AG09309 (cell line): ENCODE results near the gene NEK7.

Experiments used
- DNase-seq: peaks from one replicate; pipeline ENCODE4 v3.0.0-alpha.2; 2010; ENCODE audit warnings: low read depth
- H3K4me3 ChIP-seq: 2 replicates; pipeline ENCODE4 v1.5.1; 2011; ENCODE audit warnings: mild to moderate bottlenecking, low read depth, low read length, moderate library complexity; ENCODE audit not compliant: control insufficient read depth
- TF ChIP-seq, protein P1 (sequence below): IDR thresholded peaks from 2 replicates; pipeline ENCODE4 v1.5.1; 2011; ENCODE audit warnings: mild to moderate bottlenecking, low read depth, low read length, inconsistent platforms; ENCODE audit not compliant: insufficient read depth, control insufficient read depth; ENCODE audit errors: missing control alignments

The NEK7 gene

DNA sequence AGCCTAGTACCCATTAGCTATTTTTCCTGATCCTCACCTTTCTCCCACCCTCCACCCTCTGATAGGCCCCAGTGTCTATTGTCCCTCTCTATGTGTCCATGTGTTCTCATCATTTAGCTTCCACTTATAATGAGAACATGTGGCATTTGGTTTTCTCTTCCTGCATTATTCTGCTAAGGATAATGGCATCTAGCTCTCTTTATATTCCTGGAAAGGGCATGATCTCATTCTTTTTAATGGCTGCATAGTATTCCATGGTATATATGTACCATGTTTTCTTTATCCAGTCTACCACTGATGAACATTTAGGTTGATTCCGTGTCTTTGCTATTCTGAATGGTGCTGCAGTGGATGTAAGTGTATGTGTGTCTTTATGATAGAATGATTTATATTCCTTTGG, 178.9 kb downstream of the NEK7 start:
- TF ChIP-seq, protein P1, sequence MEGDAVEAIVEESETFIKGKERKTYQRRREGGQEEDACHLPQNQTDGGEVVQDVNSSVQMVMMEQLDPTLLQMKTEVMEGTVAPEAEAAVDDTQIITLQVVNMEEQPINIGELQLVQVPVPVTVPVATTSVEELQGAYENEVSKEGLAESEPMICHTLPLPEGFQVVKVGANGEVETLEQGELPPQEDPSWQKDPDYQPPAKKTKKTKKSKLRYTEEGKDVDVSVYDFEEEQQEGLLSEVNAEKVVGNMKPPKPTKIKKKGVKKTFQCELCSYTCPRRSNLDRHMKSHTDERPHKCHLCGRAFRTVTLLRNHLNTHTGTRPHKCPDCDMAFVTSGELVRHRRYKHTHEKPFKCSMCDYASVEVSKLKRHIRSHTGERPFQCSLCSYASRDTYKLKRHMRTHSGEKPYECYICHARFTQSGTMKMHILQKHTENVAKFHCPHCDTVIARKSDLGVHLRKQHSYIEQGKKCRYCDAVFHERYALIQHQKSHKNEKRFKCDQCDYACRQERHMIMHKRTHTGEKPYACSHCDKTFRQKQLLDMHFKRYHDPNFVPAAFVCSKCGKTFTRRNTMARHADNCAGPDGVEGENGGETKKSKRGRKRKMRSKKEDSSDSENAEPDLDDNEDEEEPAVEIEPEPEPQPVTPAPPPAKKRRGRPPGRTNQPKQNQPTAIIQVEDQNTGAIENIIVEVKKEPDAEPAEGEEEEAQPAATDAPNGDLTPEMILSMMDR, result no peak
- no peak overlapping the region for H3K4me3 ChIP-seq
- no peak for DNase-seq

DNA sequence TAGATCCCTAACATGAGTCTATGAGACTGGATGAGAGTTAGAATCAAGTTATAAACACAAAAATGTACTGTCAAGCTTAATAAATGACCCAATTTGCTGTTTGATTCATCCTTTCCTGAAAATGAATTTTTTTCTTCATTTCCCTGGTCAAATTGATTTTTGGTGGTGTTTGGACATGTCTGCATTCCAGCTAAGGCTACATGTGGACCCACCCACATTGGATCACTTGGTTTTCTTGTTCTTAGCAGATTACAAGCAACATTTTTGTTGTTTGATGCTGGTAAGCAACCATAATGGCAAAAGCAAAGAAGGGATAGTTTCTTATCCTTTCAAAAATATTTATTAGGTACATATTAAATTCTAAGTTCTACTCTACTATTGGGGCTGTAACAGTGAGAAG, 181.1 kb downstream of the NEK7 start:
- TF ChIP-seq, protein P1, result no peak
- DNase-seq, result no peak
- no peak overlapping the region for H3K4me3 ChIP-seq

DNA sequence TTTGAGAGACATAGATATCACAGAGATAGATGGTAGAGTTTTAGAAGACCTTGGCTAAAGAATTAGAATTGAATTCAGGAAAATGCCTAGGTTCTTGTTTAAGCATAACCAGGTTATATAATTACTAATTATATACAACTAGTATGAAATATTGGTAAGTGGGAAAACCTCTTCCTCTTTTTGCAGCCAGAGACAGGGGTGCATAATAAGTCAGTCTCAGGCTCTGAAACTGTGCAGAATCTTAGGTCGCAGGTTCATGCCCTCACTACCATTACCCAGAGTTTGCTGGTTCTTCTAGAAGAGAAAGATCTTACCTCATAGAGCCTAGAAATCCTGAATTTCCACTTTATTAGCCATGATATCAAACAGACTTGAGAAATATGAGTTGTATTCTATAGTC, 183.3 kb downstream of the NEK7 start:
- TF ChIP-seq, protein P1, result no peak
- H3K4me3 ChIP-seq, result no peak overlapping the region
- no peak for DNase-seq

DNA sequence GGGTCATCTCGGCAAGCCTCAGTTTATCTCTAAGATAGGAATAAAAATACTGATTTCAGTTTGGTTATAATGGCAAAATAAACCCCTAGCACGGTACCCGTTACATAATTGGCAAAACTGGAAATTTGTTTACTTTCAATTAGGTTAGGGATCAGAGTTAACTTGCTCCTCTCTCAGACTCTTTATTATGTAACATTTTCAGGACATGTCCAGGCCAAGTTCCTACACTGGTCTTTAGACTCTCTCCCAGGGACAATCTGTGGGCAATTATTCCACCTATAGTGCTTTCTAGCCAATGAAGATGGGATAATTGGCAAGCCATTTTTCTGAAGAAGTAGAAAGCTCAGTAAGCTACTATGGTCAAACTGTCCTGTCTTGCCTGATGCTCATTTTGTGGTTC, 189.4 kb downstream of the NEK7 start:
- TF ChIP-seq, protein P1, result no peak
- H3K4me3 ChIP-seq, result no peak overlapping the region
- no peak for DNase-seq

DNA sequence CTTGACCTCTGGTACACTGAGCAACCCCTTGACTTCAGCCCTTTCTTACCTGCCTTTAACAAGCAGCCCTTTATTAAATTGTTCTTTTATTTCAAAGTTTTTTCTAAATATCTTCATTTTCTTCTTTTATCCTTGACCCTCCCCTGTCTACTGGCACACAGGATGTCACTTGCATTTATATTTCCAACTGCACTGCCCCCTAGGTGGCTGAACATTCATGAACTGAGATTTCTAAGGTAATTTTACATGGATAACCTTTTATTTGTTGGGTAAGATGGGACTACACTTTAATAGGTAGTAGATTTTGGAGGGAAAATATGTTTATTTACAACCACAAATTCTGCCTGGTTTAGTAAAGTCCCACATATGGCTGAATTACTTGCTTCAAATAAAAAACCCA, 193.7 kb downstream of the NEK7 start:
- no peak for DNase-seq
- TF ChIP-seq, protein P1, result no peak
- no peak overlapping the region for H3K4me3 ChIP-seq

DNA sequence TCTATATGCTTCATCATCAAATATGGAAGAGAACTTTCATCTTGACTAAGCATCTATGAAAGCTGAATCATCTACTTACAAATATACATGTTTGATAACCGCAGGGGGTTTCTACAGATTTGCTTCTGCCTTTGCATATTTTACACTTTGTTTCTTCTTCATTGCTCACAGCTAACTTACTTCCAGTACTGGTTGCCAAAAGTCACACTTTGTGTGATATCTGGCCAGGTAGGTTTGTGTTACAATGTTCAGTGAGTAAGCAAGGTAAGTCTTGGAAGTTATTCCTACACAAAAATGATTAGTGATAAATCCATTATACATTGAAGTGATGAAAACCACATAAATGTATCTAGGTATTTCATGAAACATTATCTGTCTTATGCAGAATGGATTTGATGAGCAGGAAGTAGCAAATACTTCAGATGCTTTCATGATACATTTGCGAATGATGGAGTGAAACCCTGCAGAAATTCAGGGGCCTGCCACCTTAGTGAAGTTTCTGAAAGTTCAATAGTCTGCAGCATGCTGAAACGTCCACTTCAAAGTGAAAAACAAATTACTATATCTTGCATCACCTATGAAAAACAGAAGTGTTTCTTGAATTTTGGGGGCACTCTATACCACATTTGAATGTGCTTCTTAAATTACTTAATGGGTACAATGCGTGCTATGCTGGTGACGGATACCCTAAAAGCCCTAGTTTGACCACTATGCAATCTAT, 196.3 kb downstream of the NEK7 start:
- TF ChIP-seq, protein P1, result no peak
- DNase-seq, result no peak
- H3K4me3 ChIP-seq, result no peak overlapping the region
